ENCODE data around the gene RNF125.

- TF ChIP-seq, protein P1, sequence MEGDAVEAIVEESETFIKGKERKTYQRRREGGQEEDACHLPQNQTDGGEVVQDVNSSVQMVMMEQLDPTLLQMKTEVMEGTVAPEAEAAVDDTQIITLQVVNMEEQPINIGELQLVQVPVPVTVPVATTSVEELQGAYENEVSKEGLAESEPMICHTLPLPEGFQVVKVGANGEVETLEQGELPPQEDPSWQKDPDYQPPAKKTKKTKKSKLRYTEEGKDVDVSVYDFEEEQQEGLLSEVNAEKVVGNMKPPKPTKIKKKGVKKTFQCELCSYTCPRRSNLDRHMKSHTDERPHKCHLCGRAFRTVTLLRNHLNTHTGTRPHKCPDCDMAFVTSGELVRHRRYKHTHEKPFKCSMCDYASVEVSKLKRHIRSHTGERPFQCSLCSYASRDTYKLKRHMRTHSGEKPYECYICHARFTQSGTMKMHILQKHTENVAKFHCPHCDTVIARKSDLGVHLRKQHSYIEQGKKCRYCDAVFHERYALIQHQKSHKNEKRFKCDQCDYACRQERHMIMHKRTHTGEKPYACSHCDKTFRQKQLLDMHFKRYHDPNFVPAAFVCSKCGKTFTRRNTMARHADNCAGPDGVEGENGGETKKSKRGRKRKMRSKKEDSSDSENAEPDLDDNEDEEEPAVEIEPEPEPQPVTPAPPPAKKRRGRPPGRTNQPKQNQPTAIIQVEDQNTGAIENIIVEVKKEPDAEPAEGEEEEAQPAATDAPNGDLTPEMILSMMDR (IDR thresholded peaks at IDR 0.05; ENCODE audit: insufficient read depth, low read length), result no peak
- TF ChIP-seq POLR2AphosphoS5 (IDR thresholded peaks at IDR 0.05; ENCODE audit: low read depth) (no peak), GABPA (IDR thresholded peaks at IDR 0.05; ENCODE audit: low read depth) (no peak)
- TF ChIP-seq, protein P2, sequence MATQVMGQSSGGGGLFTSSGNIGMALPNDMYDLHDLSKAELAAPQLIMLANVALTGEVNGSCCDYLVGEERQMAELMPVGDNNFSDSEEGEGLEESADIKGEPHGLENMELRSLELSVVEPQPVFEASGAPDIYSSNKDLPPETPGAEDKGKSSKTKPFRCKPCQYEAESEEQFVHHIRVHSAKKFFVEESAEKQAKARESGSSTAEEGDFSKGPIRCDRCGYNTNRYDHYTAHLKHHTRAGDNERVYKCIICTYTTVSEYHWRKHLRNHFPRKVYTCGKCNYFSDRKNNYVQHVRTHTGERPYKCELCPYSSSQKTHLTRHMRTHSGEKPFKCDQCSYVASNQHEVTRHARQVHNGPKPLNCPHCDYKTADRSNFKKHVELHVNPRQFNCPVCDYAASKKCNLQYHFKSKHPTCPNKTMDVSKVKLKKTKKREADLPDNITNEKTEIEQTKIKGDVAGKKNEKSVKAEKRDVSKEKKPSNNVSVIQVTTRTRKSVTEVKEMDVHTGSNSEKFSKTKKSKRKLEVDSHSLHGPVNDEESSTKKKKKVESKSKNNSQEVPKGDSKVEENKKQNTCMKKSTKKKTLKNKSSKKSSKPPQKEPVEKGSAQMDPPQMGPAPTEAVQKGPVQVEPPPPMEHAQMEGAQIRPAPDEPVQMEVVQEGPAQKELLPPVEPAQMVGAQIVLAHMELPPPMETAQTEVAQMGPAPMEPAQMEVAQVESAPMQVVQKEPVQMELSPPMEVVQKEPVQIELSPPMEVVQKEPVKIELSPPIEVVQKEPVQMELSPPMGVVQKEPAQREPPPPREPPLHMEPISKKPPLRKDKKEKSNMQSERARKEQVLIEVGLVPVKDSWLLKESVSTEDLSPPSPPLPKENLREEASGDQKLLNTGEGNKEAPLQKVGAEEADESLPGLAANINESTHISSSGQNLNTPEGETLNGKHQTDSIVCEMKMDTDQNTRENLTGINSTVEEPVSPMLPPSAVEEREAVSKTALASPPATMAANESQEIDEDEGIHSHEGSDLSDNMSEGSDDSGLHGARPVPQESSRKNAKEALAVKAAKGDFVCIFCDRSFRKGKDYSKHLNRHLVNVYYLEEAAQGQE (IDR thresholded peaks at IDR 0.05; ENCODE audit: insufficient replicate concordance, low read depth), result no peak
Observed at GRCh38 chr18:32093523-32093922, 74.9 kb downstream of the RNF125 start.

Measured in HL-60 (cell line).